HCT116 (cell line): ENCODE data around the gene SHROOM1.

ENCODE experiments used
- CTCF ChIP-seq, 3 experiments: fragments of 200-600 bp in 1 of 3; sonication (generic) in 1 of 3; IDR thresholded peaks in 2 of 3; conservative IDR thresholded peaks in 1 of 3; 2 replicates each; pipeline ENCODE4 v1.5.1; 2012 to 2017; ENCODE audit warnings: low read depth in 2 of 3, low read length in 2 of 3, antibody characterized with exemption in 1 of 3, borderline replicate concordance in 1 of 3, control low read depth in 1 of 3, mild to moderate bottlenecking in 1 of 3, mixed read lengths in 1 of 3, mixed run types in 1 of 3, moderate library complexity in 1 of 3; ENCODE audit not compliant: insufficient read depth in 1 of 3
- EGR1 ChIP-seq: IDR thresholded peaks from 2 replicates; pipeline ENCODE4 v1.6.1; 2012; ENCODE audit warnings: low read depth
- EZH2 ChIP-seq: fragments of 200-600 bp; sonication (generic); IDR thresholded peaks from 2 replicates; pipeline ENCODE4 v1.6.1; 2017; ENCODE audit warnings: antibody characterized with exemption, mixed run types
- EZH2phosphoT487 ChIP-seq: fragments of 200-600 bp; IDR thresholded peaks from 2 replicates; pipeline ENCODE4 v1.6.1; 2018; ENCODE audit warnings: antibody characterized with exemption, borderline replicate concordance
- JUND ChIP-seq: IDR thresholded peaks from 2 replicates; pipeline ENCODE4 v1.6.1; 2012
- MAX ChIP-seq: IDR thresholded peaks from 2 replicates; pipeline ENCODE4 v1.6.1; 2012
- POLR2A ChIP-seq: IDR thresholded peaks from 2 replicates; pipeline ENCODE4 v1.7.0; 2011; ENCODE audit warnings: borderline replicate concordance; ENCODE audit not compliant: insufficient read depth, insufficient read length; ENCODE audit errors: extremely low read depth
- POLR2AphosphoS5 ChIP-seq: IDR thresholded peaks from 2 replicates; pipeline ENCODE4 v1.6.1; 2011; ENCODE audit warnings: mild to moderate bottlenecking, low read depth, low read length, moderate library complexity
- REST ChIP-seq: IDR thresholded peaks from 2 replicates; pipeline ENCODE4 v1.6.1; 2012; ENCODE audit warnings: low read depth
- SIN3A ChIP-seq: IDR thresholded peaks from 2 replicates; pipeline ENCODE4 v1.6.1; 2012; ENCODE audit warnings: low read depth
- TCF7L2 ChIP-seq: IDR thresholded peaks from 2 replicates; pipeline ENCODE4 v1.7.0; 2011; ENCODE audit warnings: borderline replicate concordance, inconsistent platforms; ENCODE audit not compliant: insufficient read depth, insufficient read length; ENCODE audit errors: extremely low read depth

- TF ChIP-seq REST (no peak), CTCF (IDR thresholded peaks at IDR 0.05 in 2 of 3, conservative IDR thresholded peaks at IDR 0.05 in 1 of 3; ENCODE audit: borderline replicate concordance in 1 of 3, insufficient read depth in 1 of 3, low read depth in 2 of 3, low read length in 2 of 3) (no peak), EZH2phosphoT487 (no peak), EZH2 (no peak), EGR1 (no peak), JUND (no peak), POLR2AphosphoS5 (no peak), POLR2A (no peak), TCF7L2 (no peak), SIN3A (no peak), MAX (no peak)
These were observed 45.1 kb downstream of the SHROOM1 start for GRCh38 chr5:132785365-132785764.
